HG03095 (cell line): ENCODE results near the gene NMT1.

ENCODE experiments used
- ATAC-seq: cut with Tn5 transposase; IDR thresholded peaks from one replicate; pipeline ENCODE4 v1.9.1; 2021; ENCODE audit warnings: moderate library complexity; ENCODE audit not compliant: unreplicated experiment

Gene NMT1

GRCh38 chr17:45060797-45061605, at the start of gene NMT1:
TSS of gene NMT1 (plus strand) at chr17:45061317. CDS start at chr17:45061330, 13 bp downstream.
- peak; percentile 86 for ATAC-seq

DNA sequence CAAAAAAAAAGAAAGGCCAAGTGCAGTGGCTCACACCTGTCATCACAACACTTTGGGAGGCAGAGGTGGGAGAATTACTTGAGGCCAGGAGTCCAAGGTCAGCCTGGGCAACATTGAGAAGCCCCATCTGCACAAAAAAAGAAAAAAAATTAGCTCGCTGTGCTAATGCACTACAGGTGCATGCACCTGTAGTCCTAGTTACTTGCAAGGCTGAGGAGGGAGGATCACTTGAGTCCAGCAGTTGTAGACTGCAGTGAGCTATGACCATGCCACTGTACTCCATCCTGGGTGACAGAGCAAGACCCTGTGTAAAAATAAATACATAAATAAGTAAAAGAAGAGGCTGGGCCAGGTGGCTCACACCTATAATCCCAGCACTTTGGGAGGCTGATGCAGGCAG, 49.4 kb upstream of the NMT1 start:
- no peak for ATAC-seq

DNA sequence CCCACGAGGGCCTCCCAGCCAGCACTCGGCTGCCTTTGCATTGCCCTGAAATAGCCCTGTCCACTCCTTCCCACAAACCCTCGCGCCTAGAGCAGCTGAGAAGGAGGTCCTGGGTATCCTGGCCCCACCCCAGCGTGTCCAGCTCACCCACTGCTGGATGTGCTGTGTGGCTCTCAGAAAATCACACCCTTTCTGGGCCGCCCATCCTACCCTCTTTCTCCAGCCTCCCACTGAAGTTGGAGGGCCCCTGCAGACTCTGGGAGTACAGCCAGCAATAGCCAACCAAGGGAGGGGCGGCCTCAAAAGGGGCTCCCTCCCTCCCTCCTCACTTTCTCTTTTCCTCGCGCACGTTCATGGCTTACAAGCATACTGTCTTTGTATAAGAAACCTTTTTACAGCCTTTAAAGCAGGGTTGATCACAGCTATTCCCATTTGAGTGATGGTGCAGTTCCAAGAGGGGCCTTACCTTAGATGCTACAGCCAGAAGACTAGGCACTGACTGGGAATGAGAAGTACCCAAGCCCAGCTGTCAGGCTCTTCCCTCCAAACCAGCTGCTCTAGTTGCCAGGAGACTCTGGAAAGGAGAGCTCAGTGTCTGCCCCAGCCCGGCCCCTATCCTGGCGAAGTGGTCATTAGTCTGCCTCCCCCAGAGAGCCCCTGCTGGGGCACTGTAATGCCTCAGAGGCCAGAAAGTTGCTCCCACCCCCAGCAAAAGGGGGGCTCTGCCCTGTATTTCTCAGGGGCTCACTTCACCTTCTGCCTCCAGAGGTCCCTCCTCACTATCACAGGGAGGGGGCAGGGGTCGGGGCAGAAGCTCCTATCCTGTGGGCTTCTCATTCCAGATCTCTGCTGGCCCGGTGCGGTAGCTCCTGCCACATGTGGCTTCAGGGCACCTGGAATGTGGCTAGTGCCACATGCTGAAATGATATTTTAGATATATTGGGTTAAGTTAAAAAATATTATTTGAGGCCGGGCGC, 47.8 kb upstream of the NMT1 start:
- no peak for ATAC-seq

DNA sequence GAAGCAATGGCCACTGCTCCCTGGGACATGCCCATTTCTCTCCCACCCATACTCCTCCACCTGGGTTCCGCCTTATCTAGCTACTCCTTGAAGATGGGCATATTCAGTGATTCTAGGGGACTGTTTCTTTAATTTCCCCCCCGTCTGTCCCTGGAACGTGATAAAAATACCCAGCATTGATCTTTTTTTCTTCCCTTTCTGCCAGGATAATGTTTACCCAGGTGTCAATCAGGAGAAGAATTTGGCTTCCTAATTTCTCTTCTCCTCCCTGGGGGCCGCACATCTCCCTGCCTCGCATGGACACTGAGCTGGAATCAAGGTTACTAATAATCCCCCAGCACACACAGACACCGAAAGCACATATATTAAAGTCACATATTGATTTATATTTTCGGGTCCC, 44.9 kb upstream of the NMT1 start:
- no peak for ATAC-seq

DNA sequence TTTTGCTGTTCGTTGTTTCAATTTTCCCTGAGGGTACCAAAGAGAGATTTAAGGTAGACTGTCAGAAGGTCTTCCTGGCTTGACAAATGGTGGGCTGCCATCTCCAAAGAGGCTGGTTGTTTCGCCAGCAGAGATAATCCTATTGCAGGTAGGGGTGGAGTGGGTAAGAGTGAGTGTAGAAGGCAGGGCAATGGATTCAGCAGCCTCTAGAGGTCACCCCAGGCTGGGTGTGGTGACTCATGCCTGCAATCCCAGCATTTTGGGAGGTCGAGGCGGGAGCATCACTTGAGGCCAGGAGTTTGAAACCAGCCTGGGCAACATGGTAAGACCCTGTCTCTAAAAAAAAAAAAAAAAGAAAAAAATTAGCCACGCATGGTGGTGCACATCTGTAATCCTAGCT, 44.3 kb upstream of the NMT1 start:
- no peak for ATAC-seq

- ATAC-seq: no peak
These were observed 42.6 kb upstream of the NMT1 start for GRCh38 chr17:45018514-45018847.

DNA sequence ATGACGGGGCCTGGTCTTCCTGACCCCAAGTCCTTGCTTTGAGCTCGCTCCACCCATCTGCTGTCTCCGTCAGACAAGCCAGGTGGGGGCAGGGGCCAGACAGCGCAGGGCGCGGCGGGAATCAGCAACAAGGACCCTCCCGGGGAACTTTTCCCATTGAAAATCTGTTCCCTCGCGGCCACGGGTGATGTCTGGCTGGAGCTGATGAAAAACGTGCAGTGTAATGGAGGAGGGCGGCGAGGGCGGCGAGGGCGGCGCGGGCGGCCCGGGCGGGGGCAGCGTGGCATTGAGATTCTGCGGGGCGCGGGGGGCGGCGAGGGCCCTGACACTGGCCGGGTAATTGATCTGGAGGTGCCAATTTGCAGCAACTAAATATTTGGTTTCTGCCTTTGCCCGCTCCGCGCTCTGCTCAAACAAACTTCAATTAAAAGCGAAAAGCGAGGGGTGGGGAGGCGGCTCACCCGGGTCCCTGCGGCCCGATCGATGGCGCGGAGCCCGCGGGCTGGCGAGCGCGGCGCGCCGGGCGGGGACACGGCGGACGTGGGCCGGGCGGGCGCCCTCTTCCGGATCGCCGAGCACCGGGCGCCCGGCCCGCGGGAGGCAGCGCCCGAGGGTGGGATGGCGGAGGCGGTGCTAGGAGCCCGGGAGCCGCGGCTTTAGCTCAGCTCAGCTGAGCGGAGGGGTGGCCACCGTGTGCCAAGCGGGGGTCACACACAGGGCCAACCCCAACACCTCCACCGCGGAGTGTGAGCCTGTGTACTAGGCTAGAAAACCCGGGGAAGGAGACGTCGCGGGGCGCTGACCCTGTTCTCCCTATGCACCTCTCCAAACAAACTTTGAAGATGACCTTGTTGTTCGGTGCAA, 42.0 kb upstream of the NMT1 start:
- no peak for ATAC-seq

GRCh38 chr17:45020354-45021138, 40.6 kb upstream of the NMT1 start:
- ATAC-seq: no peak

DNA sequence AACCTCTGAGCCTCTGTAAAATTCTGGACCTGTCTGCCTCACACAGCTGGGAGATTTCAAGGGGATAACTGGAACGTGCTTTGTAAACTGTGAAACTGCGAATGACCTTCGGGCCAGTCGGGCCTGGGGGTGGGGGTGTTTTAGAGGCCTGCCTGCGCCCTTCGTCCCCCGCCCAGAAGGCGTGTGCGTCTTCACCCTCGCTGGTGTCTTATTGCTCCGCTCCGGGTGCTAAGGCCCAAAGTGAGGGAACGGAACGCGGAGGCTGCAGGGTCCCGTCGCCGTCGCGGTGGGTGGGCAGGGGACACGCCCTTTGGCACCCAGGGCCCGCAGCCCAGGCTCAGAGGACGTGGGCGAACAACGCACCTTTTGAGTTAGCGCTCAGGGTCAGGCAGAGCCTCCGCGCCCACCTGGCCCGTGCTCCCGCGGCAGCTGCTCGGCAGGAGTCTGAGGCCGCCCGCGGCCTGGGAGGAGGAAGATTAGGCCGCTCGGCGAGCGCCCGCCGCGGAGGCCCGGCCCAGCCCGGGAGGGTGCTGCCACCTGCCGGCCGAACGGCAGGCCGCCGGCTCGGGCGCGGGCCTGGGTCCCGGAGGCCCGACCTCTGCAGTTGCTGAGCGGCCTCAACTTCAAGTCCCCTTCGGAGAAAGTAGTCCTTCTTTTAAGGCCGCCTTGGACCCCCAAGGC, 39.4 kb upstream of the NMT1 start:
- no peak for ATAC-seq

- ATAC-seq: no peak
These were observed 38.8 kb upstream of the NMT1 start for GRCh38 chr17:45022288-45022648.

DNA sequence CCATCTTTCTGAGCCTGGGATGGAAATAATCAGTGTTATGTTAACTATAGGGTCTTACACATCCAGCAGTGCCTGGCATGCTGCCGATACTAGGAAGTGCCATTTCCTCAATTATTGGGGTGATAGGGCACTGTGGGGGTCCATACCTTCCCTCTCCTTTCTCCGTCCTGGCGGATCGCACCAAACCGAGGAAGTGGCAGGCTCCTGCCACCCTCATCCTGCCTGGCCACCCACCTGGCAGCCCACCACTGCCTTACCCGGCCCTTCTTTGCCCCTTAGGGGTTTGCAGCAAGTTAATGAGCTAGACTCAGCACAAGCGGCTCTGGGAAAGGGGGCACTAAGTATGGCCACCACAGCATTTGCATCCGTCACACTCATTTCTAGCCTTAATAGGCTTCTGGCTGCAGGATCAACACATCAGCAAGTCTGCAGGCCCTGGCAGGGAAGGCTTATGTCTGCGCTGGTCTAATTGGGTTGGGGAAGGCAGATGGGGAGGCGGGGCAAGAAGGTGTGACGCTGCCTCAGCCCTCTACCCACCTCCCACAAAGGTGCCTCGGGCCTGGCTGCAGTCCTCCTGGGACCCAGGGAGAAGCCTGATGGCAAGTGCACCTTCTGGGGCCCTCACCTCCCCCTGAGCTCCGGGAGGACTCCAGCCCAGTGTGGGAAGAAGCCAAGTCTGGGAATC, 38.3 kb upstream of the NMT1 start:
- no peak for ATAC-seq

DNA sequence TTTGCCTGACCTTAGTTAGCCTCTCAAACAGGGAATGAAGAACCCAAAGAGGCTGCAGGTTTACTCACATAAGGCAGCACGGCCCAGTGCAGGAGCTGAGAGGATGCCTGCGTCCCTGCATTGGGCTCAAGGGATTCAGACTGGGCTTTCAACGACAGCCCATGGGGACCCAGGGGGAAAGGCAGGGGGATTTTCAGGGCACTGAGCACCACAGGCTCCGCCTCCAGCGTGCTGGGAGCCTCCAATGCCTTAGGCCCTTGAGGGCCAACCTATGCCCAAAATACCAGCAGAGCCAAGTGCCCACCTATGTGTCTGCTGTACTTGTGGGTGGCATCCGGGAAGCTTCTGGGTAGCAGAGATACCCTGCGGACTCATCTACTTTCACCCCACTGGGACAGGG, 32.0 kb upstream of the NMT1 start:
- no peak for ATAC-seq

DNA sequence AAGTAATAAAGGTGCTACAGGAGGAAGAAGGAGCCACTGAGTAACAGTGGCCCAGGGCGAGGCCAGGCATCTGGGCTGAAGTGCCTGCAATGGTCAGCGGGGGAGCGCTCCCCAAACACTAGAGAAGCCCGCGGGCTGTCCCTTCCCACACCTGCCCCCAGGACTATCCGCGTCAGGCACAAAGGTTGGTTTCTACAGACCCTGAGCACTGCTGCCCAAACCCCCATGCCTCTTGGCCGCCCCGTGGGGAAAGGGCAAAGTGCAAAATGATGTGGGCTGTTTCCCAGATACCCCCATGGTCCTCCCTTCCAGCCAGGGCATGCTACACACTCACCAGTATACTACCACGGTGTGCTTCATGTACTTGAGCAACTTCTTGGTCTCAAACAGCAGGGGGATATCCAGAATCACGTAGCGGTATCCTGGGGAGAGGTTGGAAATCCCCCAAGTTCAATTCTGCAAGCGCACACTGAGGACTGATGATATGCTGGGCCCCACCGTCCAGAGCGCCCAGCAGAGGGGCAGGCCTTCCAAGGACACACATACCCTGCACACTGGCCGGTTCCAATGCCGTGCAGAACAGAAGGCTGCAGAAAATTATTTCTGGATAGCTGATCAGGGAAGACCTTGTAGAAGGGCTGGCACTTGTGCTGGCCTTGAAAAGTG, 31.2 kb upstream of the NMT1 start:
- ATAC-seq: no peak

- ATAC-seq: no peak
These were observed 30.4 kb upstream of the NMT1 start for GRCh38 chr17:45030733-45031132.

- no peak for ATAC-seq
These were observed 29.6 kb upstream of the NMT1 start for GRCh38 chr17:45031231-45032173.

DNA sequence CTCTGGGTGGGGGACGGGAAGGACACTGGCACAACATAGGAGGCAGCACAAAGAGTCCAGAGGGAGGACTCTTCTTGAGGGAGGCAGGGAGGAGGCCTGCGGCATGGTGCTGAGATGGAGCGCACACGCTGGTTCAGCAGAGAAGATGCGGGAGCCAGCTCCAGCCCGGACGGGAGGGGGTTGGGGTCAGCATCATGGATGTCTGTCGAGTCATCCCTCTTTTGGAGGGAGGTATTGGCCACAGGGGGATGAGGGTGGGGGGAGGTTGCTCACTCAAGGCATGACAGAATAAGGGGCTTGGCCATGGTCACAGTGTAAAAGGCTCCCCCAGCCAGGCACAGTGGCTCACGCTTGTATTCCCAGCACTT, 29.0 kb upstream of the NMT1 start:
- no peak for ATAC-seq

DNA sequence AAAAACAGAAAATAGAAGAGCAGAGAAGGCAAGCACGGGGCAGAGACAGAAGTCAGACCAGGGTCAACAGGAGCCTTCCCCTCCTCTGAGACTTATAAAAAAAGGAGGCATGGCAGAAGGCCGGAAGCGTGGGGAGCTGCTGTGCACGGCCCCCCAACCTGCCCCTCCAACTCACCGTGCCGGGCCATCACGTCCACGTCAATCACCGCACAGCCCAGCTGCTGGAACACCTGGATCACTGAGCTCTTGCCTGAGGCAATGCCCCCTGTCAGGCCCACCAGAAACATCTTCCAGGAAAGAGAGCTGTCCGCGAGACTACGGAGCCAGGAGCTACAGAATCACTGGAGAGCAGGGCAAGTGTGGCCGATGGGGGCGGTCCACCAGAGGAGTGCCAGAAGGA, 26.5 kb upstream of the NMT1 start:
- no peak for ATAC-seq

DNA sequence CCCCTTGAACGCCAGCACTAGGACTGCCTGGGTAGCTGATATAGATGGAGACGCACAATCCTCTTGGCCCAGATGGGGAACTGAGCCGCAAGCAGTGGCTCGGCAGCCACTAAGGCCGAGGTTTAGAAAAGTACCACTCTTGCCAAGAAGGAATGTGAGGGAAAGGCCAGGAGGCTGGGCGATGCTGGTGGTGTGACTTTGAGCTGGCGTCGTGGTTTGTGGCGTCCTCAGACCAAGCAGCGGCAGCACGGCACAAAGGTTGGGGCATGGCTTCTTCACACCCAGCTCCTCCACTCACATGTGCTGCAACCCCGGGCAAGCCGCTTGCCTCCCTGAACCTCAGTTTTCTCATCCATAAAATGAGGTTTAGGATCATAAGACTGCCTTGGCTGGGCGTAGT, 25.3 kb upstream of the NMT1 start:
- ATAC-seq: no peak
